ENCODE measurements around the gene RPL14. TPM values are rescaled to one million over a fixed set of nuclear protein-coding genes. Genes with fewer than 3 reads are reported as not detected.

The RPL14 gene
- total and polyA plus RNA-seq, 12 donors: 235 to 2,243 (median 1,006) TPM

- peak overlapping the region in 2 of 4 donors; percentile 59 to 80 for H3K4me3 ChIP-seq
- TF ChIP-seq CTCF (IDR thresholded peaks at IDR 0.05) (no peak), POLR2A (IDR thresholded peaks at IDR 0.05) (no peak)
- intact Hi-C loops (cut with DNase I): loop anchor here in 1 of 2 donors (10.0 kb wide), 1 partner anchor 63 kb away; no protein-coding TSS in a partner anchor
- H3K27me3 ChIP-seq: no peaks in the 10 kb centered on the region
- peak overlapping the region in 3 of 5 donors; percentile 94 to 95 (median 95) for H3K27ac ChIP-seq
- no peaks in the 10 kb centered on the region for H3K36me3 ChIP-seq (replicated peaks in 1 of 2)
- WGBS, 4 donors: 74 to 87% (median 82%) methylated on average over 1 of the region's 1 CpG
- no peaks in the 10 kb centered on the region for H3K9me3 ChIP-seq (replicated peaks in 1 of 3)
- DNase-seq: no peak
- H3K4me1 ChIP-seq (replicated peaks in 1 of 2): peaks cover 6 to 25% of the 10 kb centered on the region in 2 donors
These were observed 5.1 kb upstream of the RPL14 start for GRCh38 chr3:40452057-40452456.

GRCh38 chr3:40452562-40452875, 4.6 kb upstream of the RPL14 start:
- no peak for DNase-seq
- no peaks in the 10 kb centered on the region for H3K36me3 ChIP-seq (replicated peaks in 1 of 2)
- H3K27me3 ChIP-seq: no peaks in the 10 kb centered on the region
- peak overlapping the region; percentile 52 to 80 (median 64) for H3K4me3 ChIP-seq
- peak overlapping the region; percentile 40 to 95 (median 94) for H3K27ac ChIP-seq
- no peaks in the 10 kb centered on the region for H3K9me3 ChIP-seq (replicated peaks in 1 of 3)
- 0 to 3% (median 1%) methylated on average over 3 to 7 of the region's 7 CpGs for WGBS, 4 donors
- TF ChIP-seq POLR2A (IDR thresholded peaks at IDR 0.05) (no peak), CTCF (IDR thresholded peaks at IDR 0.05) (no peak)
- peaks cover 6 to 25% of the 10 kb centered on the region in 2 donors for H3K4me1 ChIP-seq (replicated peaks in 1 of 2)
- intact Hi-C loops (cut with DNase I): loop anchor here in 1 of 2 donors (10.0 kb wide), 1 partner anchor 62 kb away; no protein-coding TSS in a partner anchor

DNA sequence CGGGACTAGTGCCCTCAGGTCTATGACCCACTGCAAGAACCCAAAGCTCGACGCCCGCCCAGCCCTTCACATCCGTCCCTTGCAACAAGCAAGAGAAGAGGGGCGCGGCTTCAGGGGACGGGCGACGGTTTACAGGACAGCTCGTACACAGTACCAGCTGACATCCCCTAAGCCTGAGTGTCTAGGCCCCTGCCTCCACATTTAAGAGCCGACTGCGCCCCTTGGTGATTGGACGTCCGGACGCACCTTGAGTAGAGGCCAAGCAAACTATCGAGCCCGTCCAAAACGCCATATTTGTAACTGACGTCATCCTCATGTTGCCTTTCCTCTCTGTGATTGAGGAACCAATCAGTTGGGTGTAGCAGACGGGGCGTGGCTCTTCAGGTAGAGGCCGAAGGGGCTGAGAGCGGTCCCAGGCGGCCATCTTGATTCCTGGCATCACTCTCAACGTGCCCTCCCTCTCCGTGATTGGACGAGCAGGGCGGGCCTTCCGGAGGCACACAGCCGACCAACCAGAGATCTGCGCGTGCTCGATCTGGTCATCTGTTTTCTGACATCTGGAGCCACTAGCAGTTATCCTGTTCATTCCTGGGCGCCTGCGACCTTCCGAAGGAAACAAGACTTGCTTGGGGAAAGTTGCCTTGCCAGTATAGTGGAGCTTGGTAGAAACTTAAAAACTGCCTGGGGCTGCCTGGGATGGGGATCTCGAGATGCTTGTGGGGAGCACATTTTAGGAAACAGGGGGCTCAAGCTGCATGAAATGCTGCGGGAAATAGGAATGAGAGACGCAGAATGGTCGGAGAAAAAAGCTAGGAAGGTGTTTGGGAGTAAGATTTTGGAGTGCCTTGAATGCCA, 4.0 kb upstream of the RPL14 start:
- Histone ChIP-seq H3K27ac (peak overlapping the region; percentile 87 to 95 (median 94)), H3K27me3 (no peaks in the 10 kb centered on the region), H3K4me3 (peak overlapping the region; percentile 52 to 80 (median 64)), H3K4me1 (replicated peaks in 1 of 2) (peaks cover 12 to 29% of the 10 kb centered on the region in 2 donors), H3K9me3 (replicated peaks in 1 of 3) (no peaks in the 10 kb centered on the region), H3K36me3 (replicated peaks in 1 of 2) (peaks cover 0 to under 1% of the 10 kb centered on the region in 2 donors)
- peak; percentile 98 to 100 (median 99) for DNase-seq
- intact Hi-C loops (cut with DNase I): loop anchor here in 1 of 2 donors (10.0 kb wide), 1 partner anchor 62 kb away; no protein-coding TSS in a partner anchor
- TF ChIP-seq CTCF (IDR thresholded peaks at IDR 0.05) (no peak), POLR2A (IDR thresholded peaks at IDR 0.05) (peak; percentile 75 to 96)
- WGBS, 4 donors: 0 to 1% (median 0%) methylated on average over 26 to 41 of the region's 41 CpGs

DNA sequence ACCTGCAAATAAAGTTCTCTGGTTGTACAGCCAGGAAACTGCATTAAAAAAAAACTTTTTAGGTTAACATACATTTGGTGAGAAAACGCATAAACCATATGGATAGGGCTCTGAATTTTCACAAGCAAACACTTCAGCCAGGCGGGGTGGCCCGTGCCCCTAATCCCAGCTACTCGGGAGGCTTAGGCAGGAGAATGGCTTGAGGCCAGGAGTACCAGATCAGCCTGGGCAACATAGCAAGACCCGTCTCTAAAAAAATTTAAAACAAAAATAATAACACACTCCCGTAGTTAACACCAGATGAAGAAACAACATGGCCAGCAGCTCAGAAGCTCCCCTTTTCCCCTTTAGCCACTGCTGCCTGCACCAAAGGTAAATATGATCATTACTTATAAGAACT, 3.2 kb upstream of the RPL14 start:
- Histone ChIP-seq H3K9me3 (replicated peaks in 1 of 3) (no peaks in the 10 kb centered on the region), H3K36me3 (replicated peaks in 1 of 2) (peaks cover 0 to 9% of the 10 kb centered on the region in 2 donors), H3K4me1 (replicated peaks in 1 of 2) (peaks cover 14 to 38% of the 10 kb centered on the region in 2 donors), H3K4me3 (peak overlapping the region in 1 of 4 donors; percentile 59), H3K27ac (peak overlapping the region in 2 of 5 donors; percentile 88 to 94), H3K27me3 (no peaks in the 10 kb centered on the region)
- no peak for DNase-seq
- 27 to 44% (median 40%) methylated on average over 6 of the region's 6 CpGs for WGBS, 4 donors
- intact Hi-C loops (cut with DNase I): loop anchor here in 1 of 2 donors (10.0 kb wide), 1 partner anchor 61 kb away; no protein-coding TSS in a partner anchor
- no peak for TF ChIP-seq CTCF (IDR thresholded peaks at IDR 0.05)
- no peak for TF ChIP-seq POLR2A (IDR thresholded peaks at IDR 0.05)

Measured in adrenal gland (tissue), 12 donors.